Activated CD4-positive, CD25-positive, alpha-beta regulatory T cell treated with anti-CD3 and anti-CD28 coated beads, Interleukin-2, amount 50 U/mL, for 16 hours (primary cell): ENCODE data around the gene CSF3R.
"Not testable (repeated sequence)": the region's sequence is repeated elsewhere in the genome, so short reads cannot be mapped to it uniquely, and the experiment has no call there.

ENCODE experiments used
- DNase-seq: peaks from one replicate; pipeline ENCODE4 v3.0.0-alpha.2; 2020; ENCODE audit warnings: low read depth, low spot score

Gene CSF3R

GRCh38 chr1:36481771-36482723, 666 bp downstream of the CSF3R start:
- no peak for DNase-seq

GRCh38 chr1:36481091-36481490, 1.6 kb downstream of the CSF3R start:
- no peak for DNase-seq

GRCh38 chr1:36480161-36480560, 2.6 kb downstream of the CSF3R start:
- no peak for DNase-seq

- DNase-seq, result no peak
Measured at GRCh38 chr1:36479505-36480051, 3.1 kb downstream of the CSF3R start.

- not testable (repeated sequence) for DNase-seq
Measured at GRCh38 chr1:36477615-36478014, 5.1 kb downstream of the CSF3R start.

GRCh38 chr1:36476945-36477344, 5.8 kb downstream of the CSF3R start:
- DNase-seq, result no peak

GRCh38 chr1:36475910-36476604, 6.7 kb downstream of the CSF3R start:
- DNase-seq, result no peak

GRCh38 chr1:36475341-36475740, 7.4 kb downstream of the CSF3R start:
- no peak for DNase-seq

GRCh38 chr1:36472656-36473055, 10.1 kb downstream of the CSF3R start:
- DNase-seq, result no peak

GRCh38 chr1:36471830-36472641, 10.7 kb downstream of the CSF3R start:
- no peak for DNase-seq

- DNase-seq, result no peak
Measured at GRCh38 chr1:36469163-36469562, 13.6 kb downstream of the CSF3R start.

- DNase-seq, result no peak
Measured at GRCh38 chr1:36467700-36468455, 14.8 kb downstream of the CSF3R start.

- no peak for DNase-seq
Measured at GRCh38 chr1:36467027-36467410, 15.7 kb downstream of the CSF3R start.

- DNase-seq, result no peak
Measured at GRCh38 chr1:36466370-36467026, 16.2 kb downstream of the CSF3R start.

- no peak for DNase-seq
Measured at GRCh38 chr1:36465731-36466369, 16.9 kb downstream of the CSF3R start.

- no peak for DNase-seq
Measured at GRCh38 chr1:36464605-36465393, 17.9 kb downstream of the CSF3R start.

GRCh38 chr1:36463803-36464604, 18.7 kb downstream of the CSF3R start, which contains the start of gene MRPS15:
Gene MRPS15, minus strand, starts transcription at chr1:36464384. Its CDS starts 109 bp downstream, at chr1:36464275.
- peak; percentile 84 for DNase-seq

GRCh38 chr1:36463463-36463802, 19.3 kb downstream of the CSF3R start:
- no peak for DNase-seq
